T-helper 9 cell (primary cell): Measurements from ENCODE around the gene AAK1.
"Not testable (repeated sequence)": the region's sequence is repeated elsewhere in the genome, so short reads cannot be mapped to it uniquely, and the experiment has no call there.

Source experiments
- DNase-seq: peaks from one replicate; pipeline ENCODE4 v3.0.0-alpha.2; 2020

AAK1 gene

DNA sequence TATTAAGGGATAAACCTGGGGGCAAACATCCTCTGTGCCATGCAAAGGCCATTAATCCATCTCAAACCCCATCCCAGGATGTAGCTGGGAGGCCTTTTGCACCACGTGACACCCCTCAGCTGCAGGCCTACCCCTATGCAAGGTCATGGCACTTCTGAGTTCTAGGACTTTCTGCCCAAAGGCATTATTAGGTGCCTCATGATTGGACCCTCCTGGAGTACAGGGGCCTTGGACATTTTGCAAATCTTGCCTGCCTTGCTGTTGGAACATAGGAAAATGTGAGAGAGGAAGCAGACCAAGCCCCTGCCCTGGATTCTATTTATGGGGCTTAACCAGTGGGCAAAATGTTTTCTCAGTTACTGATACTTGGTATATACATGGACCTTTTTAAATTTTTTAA is 162.1 kb downstream of the AAK1 start:
- no peak for DNase-seq

- no peak for DNase-seq
Observed at GRCh38 chr2:69477627-69478026, 165.9 kb downstream of the AAK1 start.

DNA sequence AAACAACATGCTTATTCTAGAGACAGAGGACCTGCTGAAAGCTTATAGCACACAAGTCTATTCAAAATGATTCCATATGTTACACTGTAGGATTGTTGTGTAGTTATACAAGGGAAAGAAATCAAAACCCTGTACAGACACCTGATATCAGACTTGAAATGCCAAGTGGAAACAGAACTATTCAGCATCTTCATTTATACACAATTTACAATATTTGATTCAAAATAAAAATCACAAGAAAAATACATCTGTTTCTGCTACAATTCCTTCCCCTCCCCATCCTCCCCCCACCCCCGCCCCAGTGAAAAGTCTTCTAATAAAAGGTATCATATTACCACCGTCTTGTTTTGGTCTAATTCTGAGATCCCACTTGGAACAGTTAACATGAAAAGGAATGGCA is 168.9 kb downstream of the AAK1 start:
- no peak for DNase-seq

- DNase-seq, result no peak
Observed at GRCh38 chr2:69471793-69472192, 171.7 kb downstream of the AAK1 start.

- no peak for DNase-seq
Observed at GRCh38 chr2:69470911-69471310, 172.6 kb downstream of the AAK1 start.

GRCh38 chr2:69469784-69470183 is 173.8 kb downstream of the AAK1 start:
- no peak for DNase-seq

DNA sequence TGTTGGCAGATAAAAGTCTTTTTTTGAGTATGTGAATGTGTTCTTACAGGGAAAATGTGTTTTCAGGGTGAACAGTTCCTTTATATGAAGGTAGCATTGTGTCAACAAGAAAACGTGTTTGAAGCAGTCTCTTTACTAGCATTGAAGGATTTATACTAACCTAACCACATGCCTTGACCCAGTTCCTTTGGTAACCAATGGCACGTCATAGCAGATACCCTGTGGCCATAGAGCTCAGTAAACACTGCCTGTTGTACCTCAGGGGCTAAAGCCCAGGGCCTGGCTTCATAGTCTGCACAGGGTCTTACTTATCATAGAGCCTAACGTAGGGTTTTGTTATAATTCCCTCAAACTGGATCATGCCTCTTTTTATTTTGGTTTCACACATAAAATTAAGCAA is 174.2 kb downstream of the AAK1 start:
- DNase-seq, result no peak

DNA sequence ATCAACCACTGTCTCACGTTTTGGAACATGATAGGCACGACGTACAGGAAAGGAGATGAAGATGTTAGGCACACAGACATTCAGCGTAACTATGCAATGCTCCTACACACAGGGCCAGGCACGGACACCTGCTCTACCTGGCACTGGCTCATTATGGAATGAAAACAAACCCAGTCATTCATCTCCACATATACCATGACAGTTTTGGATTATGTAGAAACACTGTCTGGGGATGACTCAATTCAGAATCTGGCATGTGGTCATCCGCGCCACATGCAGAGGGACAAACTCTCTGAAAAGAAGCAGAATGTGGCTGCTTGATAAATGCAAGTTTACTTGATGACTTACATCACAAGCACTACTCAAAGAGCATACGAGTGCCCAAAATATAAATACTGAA is 176.8 kb downstream of the AAK1 start:
- no peak for DNase-seq

- no peak for DNase-seq
Observed at GRCh38 chr2:69465513-69466456, 177.8 kb downstream of the AAK1 start.

DNA sequence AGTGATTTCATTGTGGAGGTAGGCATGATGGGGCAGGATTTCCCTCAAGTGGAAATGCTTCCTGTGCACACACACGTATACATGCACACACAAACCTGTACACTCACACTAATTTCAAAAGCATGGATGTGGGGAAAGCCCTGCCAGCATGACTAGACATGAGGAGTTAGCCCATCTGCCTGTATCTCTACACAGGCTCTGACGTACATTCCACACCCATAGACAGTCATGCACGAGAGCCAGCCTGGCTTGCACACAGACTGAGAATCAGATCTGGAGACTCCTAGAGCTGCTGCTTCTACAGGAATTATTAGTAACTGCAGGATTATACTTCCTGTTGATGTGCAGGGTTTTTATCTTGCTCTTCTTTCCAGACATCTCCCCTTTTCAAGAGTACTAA is 179.0 kb downstream of the AAK1 start:
- no peak for DNase-seq

DNA sequence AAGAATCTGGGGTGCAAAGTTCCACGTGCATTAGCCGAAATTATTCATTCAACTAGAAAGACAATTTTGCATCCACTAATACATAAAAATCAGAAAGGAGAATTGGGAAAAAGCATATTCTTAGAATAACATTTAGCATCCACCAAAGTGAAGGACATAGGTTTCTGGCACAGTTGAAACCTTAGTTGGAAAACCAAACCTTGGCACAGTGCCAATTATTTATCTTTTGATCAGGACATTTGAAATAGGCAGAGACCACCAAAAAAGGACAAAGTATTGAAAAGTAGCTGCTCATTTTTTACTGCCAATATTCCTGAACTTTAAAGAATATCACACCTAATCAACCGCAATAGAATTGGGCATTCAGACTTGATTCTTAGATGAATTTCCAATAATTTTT is 180.8 kb downstream of the AAK1 start:
- no peak for DNase-seq

DNA sequence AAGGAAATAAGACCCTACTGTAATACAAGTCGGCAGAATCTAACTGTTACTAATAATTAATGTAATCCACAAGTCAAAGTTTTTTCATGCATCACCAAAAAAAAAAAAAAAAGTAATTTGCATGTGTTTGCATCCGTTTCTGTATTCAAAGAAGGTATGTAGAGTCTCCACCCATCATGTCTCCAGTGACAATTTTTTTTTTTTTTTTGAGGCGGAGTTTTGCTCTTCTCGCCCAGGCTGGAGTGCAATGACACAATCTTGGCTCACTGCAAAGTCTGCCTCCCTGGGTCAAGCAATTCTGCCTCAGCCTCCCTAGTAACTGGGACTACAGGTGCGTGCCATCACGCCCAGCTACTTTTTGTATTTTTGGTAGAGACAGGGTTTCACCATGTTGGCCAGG is 182.1 kb downstream of the AAK1 start:
- no peak for DNase-seq

GRCh38 chr2:69459936-69460335 is 183.6 kb downstream of the AAK1 start:
- no peak for DNase-seq

GRCh38 chr2:69456950-69457445 is 186.5 kb downstream of the AAK1 start:
- DNase-seq, result no peak

GRCh38 chr2:69456154-69456553 is 187.4 kb downstream of the AAK1 start:
- no peak for DNase-seq

DNA sequence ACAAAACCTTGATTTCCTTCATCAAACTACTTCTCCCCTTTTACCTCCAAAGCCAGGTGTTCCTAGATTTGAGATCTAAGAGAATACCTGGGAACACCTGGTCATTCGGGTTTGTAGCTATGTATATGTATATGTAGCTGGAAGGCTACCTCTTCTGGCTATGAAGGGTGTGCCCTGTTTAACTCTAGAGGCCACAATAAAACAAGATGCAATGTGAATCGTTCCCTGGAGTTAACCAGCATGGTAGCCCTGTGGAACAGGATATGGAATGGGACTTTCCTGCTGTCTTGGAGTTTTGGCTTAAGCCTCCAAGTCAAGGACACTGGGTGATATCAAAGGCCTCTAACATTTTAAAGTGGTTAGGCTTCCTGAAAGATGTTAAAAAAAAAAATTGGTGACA is 188.6 kb downstream of the AAK1 start:
- no peak for DNase-seq

DNA sequence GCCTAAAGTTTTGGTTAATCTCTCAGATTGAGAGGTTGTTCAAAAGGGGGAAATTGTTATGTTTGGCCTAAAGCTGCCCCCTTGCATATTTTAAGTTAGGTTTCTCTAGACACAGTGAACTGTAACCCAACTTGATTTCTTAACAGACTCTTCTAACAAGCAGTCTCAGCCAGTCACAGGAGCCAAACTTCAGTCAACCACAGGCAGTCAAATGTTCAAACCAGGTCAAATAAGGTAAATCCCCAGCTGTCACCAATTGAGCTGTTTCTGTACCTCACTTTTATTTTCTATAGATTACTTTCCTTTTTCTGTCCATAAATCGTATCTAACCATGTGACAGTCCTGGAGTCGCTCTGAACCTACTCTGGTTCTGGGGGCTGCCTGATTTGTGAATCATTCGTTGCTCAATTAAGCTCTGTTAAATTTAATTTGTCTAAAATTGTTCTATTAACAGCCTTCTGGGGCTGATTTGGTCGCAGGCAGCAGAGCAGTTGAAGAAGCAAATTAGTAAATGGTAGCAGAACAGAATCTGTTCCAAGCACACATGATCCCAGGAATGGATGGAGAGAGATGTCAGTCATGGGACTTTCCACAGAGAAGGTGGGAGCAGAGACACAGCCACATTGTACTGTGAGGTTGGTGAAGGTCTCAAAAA is 189.9 kb downstream of the AAK1 start:
- DNase-seq, result no peak

- DNase-seq, result no peak
Observed at GRCh38 chr2:69452687-69453086, 190.9 kb downstream of the AAK1 start.

DNA sequence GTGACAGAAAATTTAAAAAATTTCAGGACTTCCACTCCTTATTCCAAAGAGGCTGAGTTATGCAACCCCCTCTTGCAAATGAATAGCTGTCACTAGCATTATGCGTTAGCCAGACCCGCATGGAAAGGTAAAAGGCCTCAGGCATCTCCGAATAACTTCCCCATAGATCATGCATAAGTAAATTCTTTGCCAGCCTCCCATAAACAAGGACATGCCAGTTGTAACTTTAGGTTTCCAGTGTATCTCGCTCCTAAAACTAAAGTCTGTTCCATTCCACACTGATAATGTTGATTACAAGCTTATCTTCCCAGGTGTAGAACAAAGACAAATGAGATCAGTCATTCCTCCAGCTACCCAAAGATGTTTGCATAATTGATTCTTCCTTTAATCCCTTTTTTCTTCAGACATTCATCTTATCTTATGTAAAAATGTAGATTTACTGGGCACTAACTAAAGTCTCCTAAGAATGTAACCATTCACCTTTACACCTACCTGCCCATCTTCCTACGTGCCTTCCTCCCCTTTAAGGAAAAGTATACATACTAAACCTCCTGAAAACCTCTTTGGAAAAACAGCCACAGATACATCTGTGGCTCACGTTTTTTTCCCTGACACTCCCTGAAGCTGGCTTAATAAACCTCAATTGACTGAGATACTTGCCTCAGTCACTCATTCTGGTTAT is 192.7 kb downstream of the AAK1 start:
- DNase-seq, result no peak

DNA sequence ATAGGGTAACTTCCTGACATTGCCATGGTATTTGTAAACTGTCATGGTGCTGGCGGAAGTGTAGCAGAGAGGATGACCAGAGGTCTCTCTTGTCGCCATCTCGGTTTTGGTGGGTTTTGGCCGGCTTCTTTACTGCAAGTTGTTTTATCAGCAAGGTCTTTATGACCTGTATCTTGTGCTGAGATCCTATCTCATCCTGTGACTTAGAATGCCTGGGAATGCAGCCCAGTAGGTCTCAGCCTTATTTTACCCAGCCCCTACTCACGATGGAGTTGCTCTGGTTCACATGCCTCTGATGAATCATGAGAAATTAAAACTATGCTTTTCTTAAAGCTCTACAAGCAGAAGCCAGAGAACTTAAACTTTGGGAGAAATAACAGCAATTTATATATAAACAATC is 193.6 kb downstream of the AAK1 start:
- no peak for DNase-seq

GRCh38 chr2:69443673-69444072 is 199.9 kb downstream of the AAK1 start:
- not testable (repeated sequence) for DNase-seq

DNA sequence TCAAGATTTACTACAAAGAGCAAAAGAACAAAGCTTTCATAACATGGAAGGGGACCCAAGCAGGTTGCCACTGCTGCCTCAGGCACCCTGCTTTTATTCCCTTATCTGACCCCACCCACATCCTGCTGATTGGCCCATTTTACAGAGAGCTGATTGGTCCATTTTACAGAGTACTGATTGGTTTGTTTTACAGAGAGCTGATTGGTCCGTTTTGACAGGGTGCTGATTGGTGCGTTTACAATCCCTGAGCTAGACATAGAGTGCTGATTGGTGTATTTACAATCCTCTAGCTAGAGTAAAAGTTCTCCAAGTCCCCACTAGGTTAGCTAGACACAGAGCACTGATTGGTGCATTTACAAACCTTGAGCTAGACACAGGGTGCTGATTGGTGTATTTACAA is 204.0 kb downstream of the AAK1 start:
- DNase-seq, result not testable (repeated sequence)

DNA sequence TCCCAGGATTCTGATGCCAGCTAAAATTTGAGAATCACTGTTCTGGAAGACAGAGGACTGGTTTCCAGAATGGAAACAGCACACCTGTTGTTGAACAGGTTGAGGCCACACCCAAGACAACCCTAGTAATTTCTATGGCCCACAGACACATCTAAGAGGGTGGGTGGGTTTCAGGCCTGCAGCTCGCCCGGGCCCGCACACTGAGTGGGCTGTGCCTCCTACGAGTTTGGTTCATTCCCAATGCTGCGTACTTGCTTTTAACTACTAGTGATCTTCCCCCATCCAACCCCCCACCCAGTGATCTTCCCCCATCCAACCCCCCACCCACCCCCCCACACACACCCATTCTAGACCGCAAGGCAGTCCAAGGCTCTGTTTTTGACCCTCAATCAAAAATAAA is 205.0 kb downstream of the AAK1 start:
- DNase-seq, result no peak

- DNase-seq, result no peak
Observed at GRCh38 chr2:69437751-69438154, 205.8 kb downstream of the AAK1 start.
